GM13977 (cell line): Measurements from ENCODE around the gene CLEC20A.

ENCODE experiments used
- DNase-seq: peaks from one replicate; pipeline ENCODE4 v3.0.0; 2012; ENCODE audit warnings: low spot score
- CTCF ChIP-seq: IDR thresholded peaks from 2 replicates; pipeline ENCODE4 v1.5.1; 2012; ENCODE audit warnings: mild to moderate bottlenecking, control low read depth; ENCODE audit not compliant: insufficient read depth; ENCODE audit errors: extremely low read depth, missing control alignments
- in situ Hi-C: fragments of 300-500 bp; cut with MboI; formaldehyde crosslinking; loops from one replicate; pipeline ENCODE4 v1.12.0; 2022; ENCODE audit warnings: low sequenced_read_pairs, low pct_unique_long_range_greater_than_20kb, mixed read lengths, inconsistent platforms; ENCODE audit not compliant: unreplicated experiment

The CLEC20A gene

GRCh38 chr1:178486100-178487069 lies 10.4 kb downstream of the CLEC20A start:
- TF ChIP-seq CTCF = no peak
- in situ Hi-C loops = no loop called here
- DNase-seq = no peak

- TF ChIP-seq CTCF = no peak
- DNase-seq = peak; percentile 17
- in situ Hi-C loops = no loop called here
These were observed 11.2 kb downstream of the CLEC20A start for GRCh38 chr1:178485541-178485981.

- in situ Hi-C loops = no loop called here
- no peak for TF ChIP-seq CTCF
- DNase-seq = no peak
These were observed 12.0 kb downstream of the CLEC20A start for GRCh38 chr1:178484698-178485225.

- DNase-seq = no peak
- in situ Hi-C loops = no loop called here
- no peak for TF ChIP-seq CTCF
These were observed 13.4 kb downstream of the CLEC20A start for GRCh38 chr1:178483251-178483957.

GRCh38 chr1:178477841-178478240 lies 18.9 kb downstream of the CLEC20A start:
- no peak for TF ChIP-seq CTCF
- in situ Hi-C loops = no loop called here
- DNase-seq = no peak

- in situ Hi-C loops = no loop called here
- DNase-seq = no peak
- TF ChIP-seq CTCF = no peak
These were observed 19.4 kb downstream of the CLEC20A start for GRCh38 chr1:178477373-178477772.
